D721Med (cell line): ENCODE data around the gene FAM83C.

Experiments
- DNase-seq: peaks from one replicate; pipeline ENCODE4 v3.0.0; 2011; ENCODE audit warnings: low spot score; ENCODE audit not compliant: insufficient read length
- FAIRE-seq: peaks from 2 replicates; lab custom pipeline; 2011; peaks lifted over from hg19 to GRCh38; lab: Jason Lieb, UNC
- TF ChIP-seq, protein P1 (sequence below): IDR thresholded peaks from 2 replicates; pipeline ENCODE4 v1.5.1; 2012; ENCODE audit warnings: mild to moderate bottlenecking, control low read depth; ENCODE audit not compliant: insufficient read depth; ENCODE audit errors: missing control alignments

Gene FAM83C

DNA sequence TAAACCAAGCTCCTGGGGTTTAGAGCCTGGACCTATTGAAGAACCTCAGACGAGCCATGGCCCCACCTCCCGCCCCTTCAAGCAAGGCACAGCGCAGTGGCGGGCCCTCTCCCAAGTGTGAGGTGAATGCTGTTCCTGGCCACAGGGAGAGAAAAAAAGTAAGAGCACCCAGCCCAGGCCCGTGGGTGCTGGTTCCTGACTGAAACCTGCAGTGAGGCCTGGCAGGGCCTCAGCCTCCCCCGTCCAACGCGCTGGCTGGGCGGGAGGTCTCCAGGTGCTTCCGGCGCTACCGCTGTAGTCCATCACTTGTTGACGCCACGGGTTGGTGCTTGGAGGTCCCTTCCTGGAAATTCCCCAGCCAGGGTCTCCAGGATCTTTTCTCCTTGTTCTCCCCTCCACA, 5.5 kb upstream of the FAM83C start:
- no peak for DNase-seq
- FAIRE-seq, result no peak
- TF ChIP-seq, protein P1, sequence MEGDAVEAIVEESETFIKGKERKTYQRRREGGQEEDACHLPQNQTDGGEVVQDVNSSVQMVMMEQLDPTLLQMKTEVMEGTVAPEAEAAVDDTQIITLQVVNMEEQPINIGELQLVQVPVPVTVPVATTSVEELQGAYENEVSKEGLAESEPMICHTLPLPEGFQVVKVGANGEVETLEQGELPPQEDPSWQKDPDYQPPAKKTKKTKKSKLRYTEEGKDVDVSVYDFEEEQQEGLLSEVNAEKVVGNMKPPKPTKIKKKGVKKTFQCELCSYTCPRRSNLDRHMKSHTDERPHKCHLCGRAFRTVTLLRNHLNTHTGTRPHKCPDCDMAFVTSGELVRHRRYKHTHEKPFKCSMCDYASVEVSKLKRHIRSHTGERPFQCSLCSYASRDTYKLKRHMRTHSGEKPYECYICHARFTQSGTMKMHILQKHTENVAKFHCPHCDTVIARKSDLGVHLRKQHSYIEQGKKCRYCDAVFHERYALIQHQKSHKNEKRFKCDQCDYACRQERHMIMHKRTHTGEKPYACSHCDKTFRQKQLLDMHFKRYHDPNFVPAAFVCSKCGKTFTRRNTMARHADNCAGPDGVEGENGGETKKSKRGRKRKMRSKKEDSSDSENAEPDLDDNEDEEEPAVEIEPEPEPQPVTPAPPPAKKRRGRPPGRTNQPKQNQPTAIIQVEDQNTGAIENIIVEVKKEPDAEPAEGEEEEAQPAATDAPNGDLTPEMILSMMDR, result no peak

GRCh38 chr20:35297155-35297554, 4.9 kb upstream of the FAM83C start:
- TF ChIP-seq, protein P1, result no peak
- no peak for FAIRE-seq
- DNase-seq, result no peak

- no peak for DNase-seq
- FAIRE-seq, result no peak
- TF ChIP-seq, protein P1, result no peak
Observed at GRCh38 chr20:35296101-35296554, 3.9 kb upstream of the FAM83C start.

DNA sequence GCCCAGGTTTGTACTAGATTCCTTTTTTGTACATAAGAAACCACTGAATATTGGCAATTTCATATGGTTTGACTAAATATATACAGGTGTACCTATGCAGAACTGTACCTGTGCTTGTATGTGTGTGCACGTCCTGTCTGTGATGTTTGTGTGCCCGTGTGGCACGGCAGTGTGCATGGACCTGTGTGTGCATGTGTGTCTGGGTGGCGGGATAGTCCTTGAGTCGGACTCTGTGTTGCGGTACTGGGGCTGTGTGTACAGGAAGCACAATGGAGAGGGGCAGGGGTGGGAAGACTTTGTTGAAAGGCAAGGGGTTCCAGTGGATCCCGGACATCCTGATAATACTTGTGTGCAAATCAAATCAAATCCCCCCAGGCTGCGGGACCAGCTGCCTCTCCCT, 3.4 kb upstream of the FAM83C start:
- FAIRE-seq, result no peak

GRCh38 chr20:35295058-35295457, 2.8 kb upstream of the FAM83C start:
- FAIRE-seq (no peak), DNase-seq (no peak)
- TF ChIP-seq, protein P1, result no peak

More for the DNA sequence above, 3.4 kb upstream of the FAM83C start:
- TF ChIP-seq, protein P1, result no peak
- DNase-seq, result no peak

DNA sequence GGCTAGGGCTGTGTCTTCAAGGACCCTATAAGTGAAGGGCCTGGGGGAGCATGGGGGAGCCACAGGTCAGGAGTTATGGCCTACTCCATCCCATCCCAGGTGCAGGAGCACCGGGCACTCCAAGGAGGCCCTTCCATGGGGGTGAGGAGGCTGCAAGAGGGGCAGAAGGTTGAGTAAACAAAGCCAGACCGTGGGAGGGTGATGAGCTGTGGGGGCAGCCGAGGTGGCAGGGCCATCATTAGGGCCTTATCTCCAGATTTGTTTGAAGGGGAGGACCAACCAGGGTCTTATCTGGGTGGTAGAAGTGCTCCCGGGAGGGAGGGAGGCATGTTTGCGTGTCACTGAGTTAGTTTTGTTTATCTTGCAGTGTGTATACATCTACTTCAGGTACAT, 2.1 kb upstream of the FAM83C start:
- FAIRE-seq (no peak), DNase-seq (no peak)
- TF ChIP-seq, protein P1, result no peak

DNA sequence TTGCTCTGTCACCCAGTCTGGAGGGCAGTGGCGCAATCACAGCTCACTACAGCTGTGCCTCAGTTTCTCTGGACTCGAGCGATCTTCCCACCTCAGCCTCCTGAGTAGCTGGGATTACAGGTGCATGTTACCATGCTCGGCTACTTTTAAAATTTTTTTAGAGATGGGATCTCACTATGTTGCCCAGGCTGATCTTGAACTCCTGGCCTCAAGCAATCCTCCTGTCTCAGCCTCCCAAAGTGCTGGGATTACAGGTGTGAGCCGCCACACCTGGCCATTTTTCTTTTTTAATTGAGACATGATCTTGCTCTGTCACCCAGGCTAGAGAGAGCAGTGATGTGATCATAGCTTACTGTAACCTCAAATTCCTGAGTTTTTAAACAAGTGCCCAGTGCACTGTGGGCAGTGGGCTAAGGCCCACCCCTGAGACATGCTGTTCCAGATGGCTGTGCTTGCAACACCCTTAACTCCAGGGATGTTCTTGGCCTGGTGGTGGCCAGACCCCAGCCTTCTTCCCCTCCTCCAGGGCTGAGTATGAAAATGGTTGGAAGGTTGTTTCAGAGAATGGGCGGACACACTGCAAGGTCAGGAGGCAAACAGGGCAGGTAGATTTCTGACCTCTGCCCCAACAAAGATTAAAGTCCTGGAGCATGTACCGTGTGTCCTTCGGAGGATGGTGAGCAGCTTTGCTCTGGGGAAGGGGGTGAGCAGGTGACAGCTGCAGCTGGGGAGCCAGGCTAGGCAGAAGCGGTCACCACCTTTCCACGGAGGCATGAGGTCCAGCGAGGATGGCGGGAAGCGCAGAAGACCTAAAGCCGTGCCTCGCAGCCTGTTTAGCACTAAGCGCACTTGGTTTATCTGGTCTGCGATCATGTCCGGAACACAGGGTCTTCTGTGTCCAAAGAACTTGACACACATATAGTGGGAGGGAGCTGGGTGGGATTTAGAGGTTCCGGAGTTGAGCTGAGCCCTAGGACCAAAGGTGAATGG, 1.4 kb upstream of the FAM83C start:
- TF ChIP-seq, protein P1, result no peak
- DNase-seq (no peak), FAIRE-seq (no peak)
